Stimulated activated CD4-positive, alpha-beta T cell treated with anti-CD3 and anti-CD28 coated beads, Interleukin-2, amount 100 ng/mL, for 4 hours (primary cell): Measurements from ENCODE around the gene SOX8.
"Not testable (repeated sequence)": the region's sequence is repeated elsewhere in the genome, so short reads cannot be mapped to it uniquely, and the experiment has no call there.

Experiments used
- DNase-seq: peaks from one replicate; pipeline ENCODE4 v3.0.0-alpha.2; 2020; ENCODE audit warnings: low read depth

Gene SOX8

DNA sequence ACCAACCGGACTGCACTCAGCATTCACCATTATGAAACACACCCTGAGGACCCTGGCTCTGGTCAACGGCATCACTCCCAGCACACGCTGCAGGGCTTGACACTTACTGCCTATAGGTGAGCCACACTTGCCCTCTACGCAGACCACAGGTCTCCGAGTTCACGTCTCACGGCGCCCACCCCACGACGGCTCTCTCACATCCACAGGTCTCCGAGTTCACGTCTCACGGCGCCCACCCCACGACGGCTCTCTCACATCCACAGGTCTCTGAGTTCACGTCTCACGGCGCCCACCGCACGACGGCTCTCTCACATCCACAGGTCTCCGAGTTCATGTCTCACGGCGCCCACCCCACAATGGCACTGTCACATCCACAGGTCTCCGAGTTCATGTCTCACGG is 25.8 kb upstream of the SOX8 start:
- DNase-seq: not testable (repeated sequence)

DNA sequence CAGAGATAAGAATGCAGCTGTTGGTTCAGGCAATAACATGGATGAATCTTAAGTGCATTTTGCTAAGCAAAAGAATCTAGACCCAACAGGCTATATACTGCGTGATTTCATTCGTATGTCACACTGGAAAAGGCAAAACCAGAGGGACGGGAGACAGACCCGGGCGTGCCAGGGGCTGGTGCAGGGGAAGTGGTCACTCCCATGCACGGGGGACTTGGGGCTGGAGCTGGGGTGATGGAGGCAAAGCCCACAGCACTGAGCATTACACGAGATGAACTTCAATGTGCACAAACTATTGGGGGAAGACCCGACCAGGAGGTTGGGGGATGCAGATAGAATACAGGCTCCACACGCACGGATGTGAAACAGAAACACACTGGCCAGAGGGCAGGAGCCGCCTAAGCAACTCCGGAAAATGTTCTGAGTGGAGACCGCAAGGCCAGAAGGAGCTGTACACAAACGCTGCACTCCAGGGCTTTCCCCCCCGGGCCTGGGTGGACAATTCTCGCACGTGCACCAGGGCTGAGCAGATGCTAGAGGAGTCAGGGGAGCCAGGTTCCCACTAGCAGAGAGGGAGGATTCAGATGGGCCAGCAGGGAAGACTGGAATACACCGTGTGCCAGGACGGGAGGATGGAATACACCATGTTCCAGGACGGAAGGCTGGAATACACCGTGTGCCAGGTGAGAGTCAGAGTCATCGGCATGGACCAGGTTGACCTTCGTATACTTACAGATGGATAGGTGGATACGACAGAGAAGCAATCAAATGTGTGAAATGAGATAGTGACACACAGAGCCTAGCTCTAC is 22.1 kb upstream of the SOX8 start:
- DNase-seq: no peak

DNA sequence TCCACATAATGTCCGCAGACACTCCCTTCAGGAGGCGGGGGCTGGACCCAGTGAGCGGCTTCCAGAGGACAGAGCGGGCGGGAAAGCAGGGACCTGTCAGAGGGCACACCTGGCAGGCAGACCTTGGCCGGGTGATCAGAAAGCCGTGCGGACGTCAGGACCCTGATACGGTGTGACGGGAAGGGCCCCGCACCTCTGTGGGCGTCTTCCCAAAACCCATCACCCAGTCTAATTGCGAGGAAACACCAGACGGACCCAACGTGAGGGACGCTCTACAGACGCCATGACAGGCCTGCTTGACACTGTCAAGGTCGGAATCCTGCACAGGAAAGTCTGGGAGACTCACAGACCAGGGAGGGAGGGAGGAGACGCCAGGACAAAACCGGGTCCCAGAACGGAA is 19.2 kb upstream of the SOX8 start:
- DNase-seq: no peak

DNA sequence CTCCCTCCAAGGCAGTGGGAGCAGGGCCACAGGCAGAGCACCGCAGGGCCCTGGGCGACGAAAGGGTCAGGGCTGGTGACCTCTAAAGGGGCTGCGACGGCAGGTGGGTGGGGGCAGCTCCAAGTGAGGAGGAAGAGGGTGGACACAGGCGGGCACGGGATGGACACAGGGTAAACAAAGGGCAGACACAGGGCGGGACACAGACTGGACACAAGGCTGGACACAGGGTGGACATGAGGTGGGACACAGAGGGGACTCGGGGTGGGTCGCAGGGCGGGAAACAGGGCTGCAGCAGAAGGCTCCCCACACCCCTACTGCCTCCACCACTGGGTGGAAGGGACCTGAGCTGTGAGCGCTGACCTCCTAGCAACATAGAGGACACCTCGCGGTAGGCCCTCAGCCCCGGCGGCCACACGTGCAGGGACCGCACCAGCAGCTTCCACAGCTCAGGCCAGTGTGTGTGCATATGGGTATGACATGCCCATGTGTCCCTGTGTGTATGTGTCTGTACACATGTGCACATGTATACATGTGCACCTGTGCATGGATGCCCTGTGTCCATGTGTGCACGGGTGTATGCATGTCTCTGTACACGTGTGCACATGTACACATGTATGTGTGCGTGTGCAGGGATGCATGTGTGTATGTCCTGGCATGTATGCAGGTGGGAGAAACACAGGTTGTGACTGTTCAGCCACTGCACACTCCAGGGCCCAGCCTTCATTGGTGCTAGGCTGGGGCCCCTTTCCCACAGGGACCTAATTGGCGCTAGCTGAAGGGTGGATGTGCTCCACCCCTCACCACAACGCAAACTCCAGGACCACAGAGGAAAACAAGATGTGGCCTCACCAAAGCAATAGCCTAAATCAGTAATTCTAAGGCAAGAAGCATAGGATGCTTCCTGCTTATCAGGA is 18.4 kb upstream of the SOX8 start:
- DNase-seq: no peak

DNA sequence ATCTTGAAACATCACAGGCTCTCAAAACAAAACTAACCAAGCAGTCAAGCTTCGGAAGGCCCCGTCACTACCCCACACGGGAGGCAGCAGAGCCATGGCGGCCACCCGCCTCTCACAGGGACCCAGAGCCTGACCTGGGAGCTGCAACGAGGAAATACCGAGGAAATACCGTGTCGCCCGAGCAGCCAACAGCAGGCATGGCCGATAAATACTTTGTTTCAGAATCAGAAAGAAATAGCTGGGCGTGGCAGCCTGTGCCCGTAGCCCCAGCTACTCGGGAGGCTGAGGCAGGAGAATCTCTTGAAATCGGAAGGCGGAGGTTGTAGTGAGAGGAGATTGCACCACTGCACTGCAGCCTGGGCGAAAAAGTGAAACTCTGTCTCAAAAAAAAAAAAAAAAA is 17.7 kb upstream of the SOX8 start:
- no peak for DNase-seq

DNA sequence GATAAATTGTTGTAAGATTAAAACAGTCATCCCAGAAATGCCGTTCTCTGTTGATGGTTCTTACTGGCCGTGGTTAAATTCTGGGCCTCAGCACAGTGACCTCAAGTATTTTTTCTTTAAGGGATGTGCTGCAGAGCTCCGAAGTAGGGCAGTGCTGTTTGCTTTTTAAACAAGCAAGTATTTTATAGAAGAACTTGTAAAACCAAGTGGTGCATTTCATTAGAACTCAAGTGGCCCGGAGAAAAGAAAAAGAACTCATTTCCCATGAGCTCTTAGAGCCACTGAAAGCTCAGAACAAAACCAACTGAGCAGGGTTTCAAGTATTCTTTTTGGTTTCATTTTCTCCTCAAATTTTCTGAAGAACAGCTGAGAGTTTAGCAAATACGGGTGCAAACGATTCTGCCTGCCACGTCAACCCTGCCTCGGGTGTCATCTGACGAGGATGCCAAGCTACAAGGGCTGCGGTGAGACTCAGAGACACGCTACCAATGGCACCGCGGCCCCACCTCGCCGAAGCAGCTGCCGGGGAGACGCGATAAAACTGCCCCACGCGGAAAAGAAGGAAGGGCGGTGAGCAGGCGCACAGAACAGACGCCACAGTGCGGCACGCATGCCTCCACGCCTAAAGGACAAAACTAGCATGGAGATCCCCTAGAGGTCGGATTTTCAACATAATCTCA is 17.1 kb upstream of the SOX8 start:
- peak; percentile 64 for DNase-seq

DNA sequence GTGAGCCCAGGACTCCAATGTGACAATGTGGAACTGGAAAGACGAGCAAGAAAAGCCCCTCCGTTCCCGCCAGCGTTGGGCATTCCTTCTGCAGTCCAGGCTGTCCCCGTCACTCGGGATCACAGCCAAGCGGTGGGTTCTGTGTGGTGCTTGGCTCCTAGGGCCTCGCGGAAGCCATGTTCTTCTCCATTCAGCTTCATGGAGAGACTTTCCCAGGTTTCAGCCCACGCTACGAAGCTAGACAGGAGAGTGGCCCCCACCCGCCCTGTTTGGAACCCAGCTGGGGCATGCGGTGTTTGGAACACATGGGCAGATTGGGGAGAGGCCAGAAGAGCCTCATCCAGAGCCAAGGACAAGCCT is 16.6 kb upstream of the SOX8 start:
- DNase-seq: no peak

DNA sequence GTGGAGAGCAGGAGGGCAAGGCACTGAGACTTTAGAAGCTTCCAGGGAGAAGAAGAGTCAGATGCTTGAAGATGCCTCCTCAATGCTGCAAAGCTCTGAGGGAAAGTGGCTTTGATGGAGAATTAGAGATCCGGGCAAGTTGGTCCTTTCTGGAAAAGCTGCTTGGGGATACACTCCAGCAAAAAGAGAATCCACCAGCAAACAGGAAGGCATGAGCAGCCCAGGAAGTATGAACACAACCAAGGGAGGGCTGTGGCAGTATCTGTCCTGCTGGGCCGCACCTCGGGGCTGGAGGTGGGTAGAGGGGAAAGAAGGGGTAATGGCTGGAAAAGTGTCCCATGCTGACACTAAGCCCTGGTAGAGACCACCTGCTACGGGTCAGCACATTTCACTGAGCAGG is 16.1 kb upstream of the SOX8 start:
- no peak for DNase-seq

DNA sequence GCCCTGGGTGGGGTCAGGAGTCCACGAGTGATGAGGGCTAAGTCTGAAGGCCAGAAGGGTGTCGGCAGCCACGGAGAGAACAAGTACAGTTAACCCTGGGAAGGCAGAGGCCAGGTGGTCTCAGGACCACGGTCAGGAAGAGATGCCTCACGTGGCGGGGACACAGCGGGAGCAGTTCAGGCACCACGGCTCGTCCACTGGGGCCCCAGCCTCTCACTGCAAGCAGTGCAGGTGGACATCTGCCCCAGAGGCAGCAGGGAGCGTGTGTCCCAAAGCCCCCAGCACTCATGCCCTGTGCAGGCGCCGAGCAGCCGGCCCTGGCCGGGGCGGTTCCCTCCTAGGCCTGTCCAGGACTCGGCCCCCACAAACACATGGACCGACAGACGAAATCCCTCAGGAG is 15.5 kb upstream of the SOX8 start:
- DNase-seq: no peak

DNA sequence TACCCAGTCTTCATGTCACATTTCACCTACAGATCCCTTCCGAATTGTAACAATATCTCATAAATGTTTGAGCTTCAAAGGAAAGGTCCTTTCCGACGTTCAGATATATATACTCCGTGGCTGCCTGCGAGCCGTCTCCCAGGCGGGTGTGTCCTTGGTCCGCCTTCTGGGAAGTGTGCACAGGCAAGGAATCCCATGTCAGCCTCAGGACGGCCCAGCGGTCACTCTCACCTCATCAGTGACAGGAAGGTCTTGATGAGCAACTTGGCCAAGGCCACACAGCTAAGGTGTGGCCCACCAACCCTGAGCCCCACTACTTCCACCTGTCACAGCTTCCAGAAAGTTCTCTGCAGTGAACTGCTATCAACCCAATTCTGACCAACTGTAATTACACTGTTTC is 15.1 kb upstream of the SOX8 start:
- DNase-seq: no peak

DNA sequence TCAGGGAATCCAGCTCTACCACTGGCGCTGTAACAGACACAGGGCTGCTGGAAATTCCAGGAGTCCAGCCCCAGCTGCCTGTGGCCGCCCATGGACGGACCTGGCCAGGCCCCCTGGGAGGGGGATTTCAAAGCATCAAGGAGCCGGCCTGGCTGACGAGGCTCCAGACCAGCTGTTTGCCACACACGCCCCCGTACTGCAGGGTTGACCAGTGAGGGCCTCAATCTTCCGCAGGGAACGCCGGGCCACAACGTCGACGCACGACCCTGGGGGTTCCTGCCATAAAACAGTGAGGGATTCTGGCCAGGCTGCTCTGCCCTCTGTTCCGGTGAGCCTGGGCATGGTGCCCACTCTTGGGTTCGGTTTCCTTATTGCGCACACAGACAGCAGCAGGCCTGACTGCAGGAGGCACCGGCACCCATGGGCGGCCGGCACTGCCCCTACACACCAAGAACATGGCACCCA is 14.5 kb upstream of the SOX8 start:
- no peak for DNase-seq

DNA sequence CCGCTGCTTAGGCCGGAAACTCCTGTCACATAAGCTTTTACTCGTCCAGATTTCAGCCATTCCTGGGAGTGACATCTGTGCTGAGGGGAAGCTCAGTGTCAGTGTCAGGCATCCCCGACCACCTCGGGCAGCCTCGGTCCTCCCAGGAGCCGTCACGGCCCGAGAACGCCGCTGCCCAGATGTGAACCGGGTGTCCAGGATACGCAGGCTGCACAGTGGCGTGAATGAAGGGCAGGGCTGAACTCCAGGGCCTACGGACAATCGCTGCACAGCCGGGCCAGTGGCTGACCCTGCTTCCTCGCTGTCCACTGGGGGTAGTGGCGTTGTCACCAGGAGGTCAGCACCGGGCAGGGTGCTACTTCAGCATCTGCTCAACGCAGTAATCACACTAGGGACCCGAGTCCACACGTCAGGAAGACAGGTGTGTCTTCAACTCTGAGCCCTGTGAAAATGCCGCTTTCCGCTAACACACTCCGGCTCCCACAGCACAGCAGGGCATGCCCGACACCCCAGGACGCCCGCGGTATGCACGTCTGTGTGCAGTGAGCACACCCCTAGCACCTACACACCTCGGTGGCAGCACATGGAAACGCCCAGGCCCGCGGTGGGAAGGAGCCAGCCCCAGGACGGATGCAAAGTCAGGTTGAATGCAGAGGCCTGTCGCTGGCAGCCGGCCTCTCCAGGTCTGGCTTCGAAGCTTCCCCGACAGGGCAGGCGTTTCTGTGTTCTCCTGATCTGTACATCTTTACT is 13.8 kb upstream of the SOX8 start:
- DNase-seq: no peak

DNA sequence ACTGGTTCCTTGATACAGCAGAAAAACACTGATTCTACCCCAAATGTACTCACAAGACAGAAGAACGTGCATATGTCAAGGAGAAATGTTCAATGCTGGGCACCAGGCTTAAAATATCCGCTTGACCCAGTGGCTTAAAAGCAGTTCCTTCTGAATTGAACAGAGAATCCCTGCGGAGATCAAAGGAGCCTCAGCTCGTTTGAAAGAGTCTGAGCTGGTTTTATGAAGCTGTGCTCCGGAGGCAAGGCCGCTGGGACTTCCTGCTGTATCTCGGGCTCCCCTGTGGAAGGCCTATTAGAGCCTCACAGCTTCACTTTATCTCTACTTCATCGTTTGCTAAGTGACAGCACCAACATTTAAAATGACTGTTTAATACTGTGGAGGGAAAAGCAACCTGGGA is 12.9 kb upstream of the SOX8 start:
- no peak for DNase-seq

DNA sequence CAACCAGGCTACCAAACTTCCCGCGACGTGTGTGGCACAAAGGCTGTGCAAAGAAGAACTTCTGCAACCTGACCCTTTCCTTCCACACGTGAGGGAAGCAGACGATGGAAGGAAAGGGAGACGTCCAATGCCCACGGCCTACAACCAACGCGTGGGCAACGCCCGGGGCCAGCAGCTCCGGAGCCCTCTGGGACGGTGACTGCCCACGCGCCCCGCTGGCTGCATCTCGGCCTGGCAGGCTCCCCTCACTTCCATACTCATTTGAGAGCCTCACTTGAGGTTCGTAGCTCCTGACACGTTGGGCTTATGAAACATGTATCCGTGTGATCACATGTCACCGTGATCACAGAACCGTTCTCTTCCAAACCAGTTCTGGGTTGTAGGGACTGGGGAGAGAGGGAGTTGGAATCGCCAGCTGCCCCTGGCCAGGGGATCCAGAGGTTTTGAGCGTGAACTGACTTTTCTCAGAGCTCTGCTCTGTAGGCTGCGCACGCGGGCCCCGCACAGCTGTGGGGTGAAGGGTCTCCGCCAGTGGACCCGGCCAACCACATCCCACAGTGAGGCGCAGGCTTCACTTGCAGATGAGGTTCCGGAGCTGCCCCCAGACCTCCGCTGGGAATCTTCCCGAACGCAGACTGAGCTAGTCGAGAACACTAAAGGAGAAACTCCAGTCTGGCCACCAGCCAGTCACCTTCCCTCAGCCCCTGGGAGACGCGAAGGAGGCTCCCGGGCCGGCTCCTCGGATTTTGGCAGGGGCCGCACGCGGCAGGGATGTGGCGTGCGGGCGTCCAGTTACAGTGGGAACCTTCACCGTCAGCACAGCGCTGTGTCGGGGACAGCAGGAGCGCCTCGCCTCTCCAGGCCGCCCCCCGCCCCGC is 11.8 kb upstream of the SOX8 start:
- DNase-seq: no peak

DNA sequence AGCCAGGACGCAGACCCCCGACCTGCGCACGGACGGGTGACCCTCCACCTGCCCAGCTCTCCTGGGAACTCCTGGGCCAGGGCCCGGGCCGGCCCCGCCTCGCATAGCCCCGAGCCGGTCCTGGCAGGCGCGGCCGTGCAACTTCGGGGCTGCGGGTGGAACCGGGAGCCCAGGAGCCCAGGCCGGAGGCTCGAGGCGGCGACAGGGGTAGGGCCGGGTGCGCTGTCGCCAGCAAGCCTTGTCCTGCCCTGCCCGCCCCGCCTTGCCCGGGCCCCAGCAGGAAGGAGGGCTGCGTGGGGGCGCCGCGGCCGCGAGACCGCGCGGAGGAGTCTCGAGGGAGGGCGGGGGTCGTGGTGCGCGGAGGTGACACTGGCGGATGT is 11.2 kb upstream of the SOX8 start:
- no peak for DNase-seq

DNA sequence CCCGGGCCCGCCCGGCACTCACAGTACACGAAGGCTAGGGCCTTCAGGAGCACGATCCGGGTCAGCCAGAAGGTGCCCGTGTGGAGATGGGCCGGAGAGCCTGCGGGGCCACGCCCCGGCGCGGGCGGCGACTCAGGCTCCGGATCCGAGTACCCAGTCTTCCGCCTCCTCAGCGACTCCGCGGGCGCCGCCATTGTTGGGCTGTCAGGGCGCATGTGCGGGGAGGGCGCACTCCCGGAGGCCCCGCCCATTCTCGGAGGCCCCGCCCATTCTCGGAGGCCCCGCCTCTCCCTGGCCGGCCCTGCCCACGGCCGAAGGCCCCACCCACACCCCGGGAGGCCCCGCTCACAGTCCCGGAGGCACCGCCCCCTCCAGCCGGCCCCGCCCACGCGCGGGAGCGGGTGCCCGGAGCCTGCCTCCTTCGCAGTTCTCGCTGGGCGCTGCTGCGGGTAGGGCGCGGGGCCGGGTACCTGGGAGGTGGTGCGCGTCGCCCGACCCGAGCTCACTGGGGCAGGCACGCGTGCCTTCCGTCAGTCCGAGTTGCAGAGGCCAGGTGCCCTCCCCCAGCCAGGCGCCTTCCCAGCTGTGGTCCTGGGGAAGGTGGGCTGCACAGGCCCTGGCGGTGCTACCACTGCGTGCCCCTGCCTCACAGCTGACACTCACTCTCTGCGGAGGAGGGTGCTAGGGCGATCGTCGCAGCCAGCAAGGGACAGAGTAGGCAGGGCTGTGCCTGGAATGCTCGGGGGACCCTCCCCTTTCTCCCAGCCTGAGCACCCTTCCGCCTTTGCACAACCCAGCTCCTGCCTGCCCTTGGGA is 10.6 kb upstream of the SOX8 start, which contains the start of gene LMF1:
LMF1 (minus strand) TSS at position 219 of the 816 bp plus-strand sequence; CDS start at position 215, 4 bp downstream.
- peak; percentile 94 for DNase-seq

DNA sequence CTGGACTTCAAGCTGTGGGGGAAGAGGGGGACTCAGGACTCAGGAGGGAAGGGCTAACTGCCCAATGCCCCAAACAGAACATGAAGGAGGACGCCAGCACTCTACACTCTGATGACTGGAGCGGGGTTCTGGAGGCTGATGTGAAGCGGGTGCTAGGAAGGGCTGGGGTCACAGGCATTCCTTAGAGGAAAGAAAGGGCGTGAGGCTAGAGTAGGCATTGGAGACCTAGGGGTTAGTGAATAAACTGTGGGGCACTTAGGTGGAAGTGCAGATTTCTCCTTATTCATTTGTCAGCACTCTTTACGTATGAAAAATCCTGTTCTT is 10.0 kb upstream of the SOX8 start:
- DNase-seq: no peak

DNA sequence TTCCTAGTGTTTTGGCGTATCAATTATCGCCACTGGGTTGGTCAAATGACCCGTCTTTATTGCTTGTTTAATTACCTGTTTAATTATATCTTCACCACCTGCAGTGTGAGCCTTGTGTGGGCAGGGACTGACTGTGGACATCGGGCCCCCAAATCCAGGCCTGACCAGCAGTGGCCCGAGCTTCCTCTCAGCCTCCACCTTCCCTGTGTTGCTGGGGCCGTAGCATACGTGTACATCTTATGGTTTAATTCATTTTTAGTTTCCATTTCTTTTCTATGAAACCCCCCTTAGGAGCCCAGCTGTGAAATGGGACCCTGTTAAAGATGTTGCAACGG is 9.6 kb upstream of the SOX8 start:
- no peak for DNase-seq

DNA sequence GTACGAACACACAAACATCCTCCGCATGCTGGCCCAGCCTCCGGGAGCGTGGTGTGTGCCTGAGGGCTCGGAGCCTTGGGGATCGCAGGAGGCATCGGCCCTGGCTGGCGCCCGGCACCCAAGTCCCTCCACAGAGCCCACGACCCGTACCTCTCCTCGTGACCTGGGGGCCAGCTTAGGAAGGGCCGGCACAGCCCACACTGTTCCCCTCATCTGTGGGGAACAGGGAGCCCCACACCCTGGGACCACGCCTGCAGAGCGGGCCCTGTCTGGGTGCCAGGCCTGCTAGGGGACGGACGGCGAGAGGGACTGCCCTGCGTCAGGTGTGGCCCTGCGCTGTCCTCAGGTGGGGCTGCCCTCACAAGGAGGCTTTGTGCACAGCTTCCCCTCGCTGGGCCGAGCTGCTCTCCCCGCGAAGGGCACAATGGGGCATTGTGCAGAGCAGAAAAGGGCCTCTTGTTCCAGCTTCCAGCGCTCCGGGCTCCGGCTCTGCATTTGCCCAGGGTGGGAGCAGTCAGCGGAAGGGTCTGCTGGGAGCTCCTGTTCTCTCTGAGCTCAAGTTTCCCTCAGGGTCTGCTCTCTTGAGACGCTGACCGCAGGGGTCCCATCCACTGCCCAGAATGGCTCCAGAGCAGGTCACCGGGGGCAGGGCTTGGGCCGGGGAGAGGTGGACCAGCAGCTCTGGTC is 9.1 kb upstream of the SOX8 start:
- no peak for DNase-seq

DNA sequence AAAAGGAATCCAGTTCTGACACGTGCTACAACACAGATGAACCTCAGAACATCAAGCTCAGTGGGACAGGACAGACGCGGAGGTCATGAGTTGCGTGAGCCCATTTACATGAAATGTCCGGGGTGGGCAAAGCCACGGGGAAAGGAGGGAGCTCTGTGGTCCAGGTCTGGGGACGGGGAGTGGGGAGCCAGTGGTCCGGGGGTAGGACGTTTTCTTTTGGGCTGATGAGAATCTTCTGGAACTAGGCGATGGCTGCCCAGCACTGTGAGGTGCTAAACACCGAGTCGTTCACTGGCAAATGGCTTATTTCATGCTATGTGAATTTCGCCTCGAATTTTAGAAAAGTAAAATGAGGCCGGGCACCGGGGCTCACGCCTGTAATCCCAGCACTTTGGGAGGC is 8.2 kb upstream of the SOX8 start:
- no peak for DNase-seq
